Transverse colon (tissue), 4 donors: ENCODE data around the gene OSBPL10.

ENCODE experiments used
- POLR2A ChIP-seq: fragments of 450-650 bp; IDR thresholded peaks from one replicate; pipeline ENCODE4 v1.6.1; 2016; ENCODE audit warnings: antibody characterized with exemption, mild to moderate bottlenecking, moderate library complexity
- POLR2AphosphoS5 ChIP-seq, 3 donors: sonication (generic); formaldehyde crosslinking; IDR thresholded peaks; one replicate each; pipeline ENCODE4 v1.6.1; 2016; ENCODE audit warnings: antibody characterized with exemption in 3 of 3
- TF ChIP-seq, protein P1 (sequence below), 5 experiments: fragments of 200-600 bp in 3 of 5; fragments of 450-650 bp in 2 of 5; sonication (generic) in 3 of 5; IDR thresholded peaks; 1 replicate in 2 of 5; 2 replicates in 3 of 5; pipeline ENCODE4 v1.5.1; 2016 to 2017; ENCODE audit warnings: antibody characterized with exemption in 5 of 5, inconsistent platforms in 3 of 5, mild to moderate bottlenecking in 2 of 5, moderate library complexity in 1 of 5

- no peak for TF ChIP-seq POLR2AphosphoS5 (IDR thresholded peaks at IDR 0.05)
- TF ChIP-seq, protein P1, sequence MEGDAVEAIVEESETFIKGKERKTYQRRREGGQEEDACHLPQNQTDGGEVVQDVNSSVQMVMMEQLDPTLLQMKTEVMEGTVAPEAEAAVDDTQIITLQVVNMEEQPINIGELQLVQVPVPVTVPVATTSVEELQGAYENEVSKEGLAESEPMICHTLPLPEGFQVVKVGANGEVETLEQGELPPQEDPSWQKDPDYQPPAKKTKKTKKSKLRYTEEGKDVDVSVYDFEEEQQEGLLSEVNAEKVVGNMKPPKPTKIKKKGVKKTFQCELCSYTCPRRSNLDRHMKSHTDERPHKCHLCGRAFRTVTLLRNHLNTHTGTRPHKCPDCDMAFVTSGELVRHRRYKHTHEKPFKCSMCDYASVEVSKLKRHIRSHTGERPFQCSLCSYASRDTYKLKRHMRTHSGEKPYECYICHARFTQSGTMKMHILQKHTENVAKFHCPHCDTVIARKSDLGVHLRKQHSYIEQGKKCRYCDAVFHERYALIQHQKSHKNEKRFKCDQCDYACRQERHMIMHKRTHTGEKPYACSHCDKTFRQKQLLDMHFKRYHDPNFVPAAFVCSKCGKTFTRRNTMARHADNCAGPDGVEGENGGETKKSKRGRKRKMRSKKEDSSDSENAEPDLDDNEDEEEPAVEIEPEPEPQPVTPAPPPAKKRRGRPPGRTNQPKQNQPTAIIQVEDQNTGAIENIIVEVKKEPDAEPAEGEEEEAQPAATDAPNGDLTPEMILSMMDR (IDR thresholded peaks at IDR 0.05): no peak
- no peak for TF ChIP-seq POLR2A
Measured at GRCh38 chr3:31815006-31815405, 166.1 kb downstream of the OSBPL10 start.
